Measurements from ENCODE around the gene GRAMD1C. TPM values are rescaled to one million over a fixed set of nuclear protein-coding genes. Genes with fewer than 3 reads are reported as not detected.

GRAMD1C gene
- total RNA-seq, 1 donor from 2014 or later = 2.0 TPM

DNA sequence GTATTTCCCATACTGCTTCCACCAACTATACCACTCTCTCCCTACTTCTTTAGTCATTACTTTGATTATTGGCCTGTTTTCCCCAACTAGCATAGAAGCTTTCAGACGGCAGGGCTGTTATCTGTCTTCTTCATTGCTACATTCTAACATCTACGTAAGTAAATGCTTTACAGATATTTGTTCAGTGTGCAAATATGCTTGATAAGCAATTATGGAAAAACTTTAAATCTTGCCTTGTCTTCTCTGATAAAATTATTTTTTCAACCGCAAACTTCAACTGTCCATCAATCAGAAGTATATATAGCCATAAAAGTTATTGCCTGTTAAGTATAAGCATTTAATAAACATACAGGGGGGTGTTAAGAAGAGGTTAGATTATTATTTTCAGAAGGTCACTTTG, 145.0 kb downstream of the GRAMD1C start:
- no peak for DNase-seq (ENCODE audit: low read depth)
- Histone ChIP-seq H3K27me3 (ENCODE audit: control insufficient read depth, insufficient read depth, low read length) (no peaks in the 10 kb centered on the region), H3K36me3 (ENCODE audit: control insufficient read depth, insufficient read depth, low read length) (no peaks in the 10 kb centered on the region), H3K4me3 (ENCODE audit: low read depth, low read length) (no peak overlapping the region)
- TF ChIP-seq, protein P1, sequence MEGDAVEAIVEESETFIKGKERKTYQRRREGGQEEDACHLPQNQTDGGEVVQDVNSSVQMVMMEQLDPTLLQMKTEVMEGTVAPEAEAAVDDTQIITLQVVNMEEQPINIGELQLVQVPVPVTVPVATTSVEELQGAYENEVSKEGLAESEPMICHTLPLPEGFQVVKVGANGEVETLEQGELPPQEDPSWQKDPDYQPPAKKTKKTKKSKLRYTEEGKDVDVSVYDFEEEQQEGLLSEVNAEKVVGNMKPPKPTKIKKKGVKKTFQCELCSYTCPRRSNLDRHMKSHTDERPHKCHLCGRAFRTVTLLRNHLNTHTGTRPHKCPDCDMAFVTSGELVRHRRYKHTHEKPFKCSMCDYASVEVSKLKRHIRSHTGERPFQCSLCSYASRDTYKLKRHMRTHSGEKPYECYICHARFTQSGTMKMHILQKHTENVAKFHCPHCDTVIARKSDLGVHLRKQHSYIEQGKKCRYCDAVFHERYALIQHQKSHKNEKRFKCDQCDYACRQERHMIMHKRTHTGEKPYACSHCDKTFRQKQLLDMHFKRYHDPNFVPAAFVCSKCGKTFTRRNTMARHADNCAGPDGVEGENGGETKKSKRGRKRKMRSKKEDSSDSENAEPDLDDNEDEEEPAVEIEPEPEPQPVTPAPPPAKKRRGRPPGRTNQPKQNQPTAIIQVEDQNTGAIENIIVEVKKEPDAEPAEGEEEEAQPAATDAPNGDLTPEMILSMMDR (IDR thresholded peaks at IDR 0.05; ENCODE audit: insufficient read depth, low read length, poor library complexity, severe bottlenecking) = no peak

DNA sequence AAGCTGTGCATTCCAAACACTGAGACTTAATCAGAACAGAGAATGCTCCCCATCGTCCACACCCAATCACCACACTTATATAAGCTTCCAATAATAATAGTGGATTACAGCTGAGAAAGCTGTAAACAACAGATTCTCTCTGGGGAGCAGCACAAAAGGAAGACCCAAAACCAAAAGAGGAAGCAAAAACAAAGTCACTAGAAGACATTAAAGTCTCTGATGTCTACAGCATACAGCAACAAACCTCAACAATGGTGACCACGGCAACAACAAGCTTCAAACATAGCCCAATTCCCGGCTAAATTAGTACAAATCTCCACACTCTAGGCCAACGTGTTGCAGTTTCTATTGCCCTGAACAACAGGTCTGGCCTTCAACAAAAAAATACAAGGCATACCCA, 147.0 kb downstream of the GRAMD1C start:
- DNase-seq (ENCODE audit: low read depth) = no peak
- TF ChIP-seq, protein P1 (IDR thresholded peaks at IDR 0.05; ENCODE audit: insufficient read depth, low read length, poor library complexity, severe bottlenecking) = no peak
- Histone ChIP-seq H3K27me3 (ENCODE audit: control insufficient read depth, insufficient read depth, low read length) (no peaks in the 10 kb centered on the region), H3K4me3 (ENCODE audit: low read depth, low read length) (no peak overlapping the region), H3K36me3 (ENCODE audit: control insufficient read depth, insufficient read depth, low read length) (no peaks in the 10 kb centered on the region)

Other genes starting within 250 kb of the GRAMD1C start
- 11.3 and 12.9 TPM in 2 replicates for gene USF3, start 142.1 kb upstream of the GRAMD1C start, total RNA-seq
- 110 and 149 TPM in 2 replicates for gene NAA50, start 92.5 kb upstream of the GRAMD1C start, total RNA-seq
- 43.4 and 43.6 TPM in 2 replicates for gene ATP6V1A, start 91.8 kb upstream of the GRAMD1C start, total RNA-seq
- gene ZDHHC23, start 109.2 kb downstream of the GRAMD1C start, total RNA-seq = 4.7 and 8.4 TPM in 2 replicates
- 2.0 and 3.4 TPM in 2 replicates for gene CCDC191, start 217.7 kb downstream of the GRAMD1C start, total RNA-seq
- 23.4 and 30.1 TPM in 2 replicates for gene QTRT2, start 217.9 kb downstream of the GRAMD1C start, total RNA-seq

All from kidney epithelial cell (primary cell).